ENCODE measurements around the gene DIAPH1.

- TF ChIP-seq, protein P1, sequence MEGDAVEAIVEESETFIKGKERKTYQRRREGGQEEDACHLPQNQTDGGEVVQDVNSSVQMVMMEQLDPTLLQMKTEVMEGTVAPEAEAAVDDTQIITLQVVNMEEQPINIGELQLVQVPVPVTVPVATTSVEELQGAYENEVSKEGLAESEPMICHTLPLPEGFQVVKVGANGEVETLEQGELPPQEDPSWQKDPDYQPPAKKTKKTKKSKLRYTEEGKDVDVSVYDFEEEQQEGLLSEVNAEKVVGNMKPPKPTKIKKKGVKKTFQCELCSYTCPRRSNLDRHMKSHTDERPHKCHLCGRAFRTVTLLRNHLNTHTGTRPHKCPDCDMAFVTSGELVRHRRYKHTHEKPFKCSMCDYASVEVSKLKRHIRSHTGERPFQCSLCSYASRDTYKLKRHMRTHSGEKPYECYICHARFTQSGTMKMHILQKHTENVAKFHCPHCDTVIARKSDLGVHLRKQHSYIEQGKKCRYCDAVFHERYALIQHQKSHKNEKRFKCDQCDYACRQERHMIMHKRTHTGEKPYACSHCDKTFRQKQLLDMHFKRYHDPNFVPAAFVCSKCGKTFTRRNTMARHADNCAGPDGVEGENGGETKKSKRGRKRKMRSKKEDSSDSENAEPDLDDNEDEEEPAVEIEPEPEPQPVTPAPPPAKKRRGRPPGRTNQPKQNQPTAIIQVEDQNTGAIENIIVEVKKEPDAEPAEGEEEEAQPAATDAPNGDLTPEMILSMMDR (IDR thresholded peaks at IDR 0.05), result no peak
- no peak for TF ChIP-seq EZH2phosphoT487 (IDR thresholded peaks at IDR 0.05)
Measured at GRCh38 chr5:141512911-141513626, 105.7 kb downstream of the DIAPH1 start.

All from neural progenitor cell (in vitro differentiated cells).